ENCODE results near the gene GPER1.
"Not testable (repeated sequence)": the region's sequence is repeated elsewhere in the genome, so short reads cannot be mapped to it uniquely, and the experiment has no call there.

Gene GPER1

GRCh38 chr7:1103789-1104515, 16.0 kb downstream of the GPER1 start:
- DNase-seq (ENCODE audit: low read depth): no peak

- no peak for DNase-seq (ENCODE audit: low read depth)
Measured at GRCh38 chr7:1104516-1105179, 16.7 kb downstream of the GPER1 start.

DNA sequence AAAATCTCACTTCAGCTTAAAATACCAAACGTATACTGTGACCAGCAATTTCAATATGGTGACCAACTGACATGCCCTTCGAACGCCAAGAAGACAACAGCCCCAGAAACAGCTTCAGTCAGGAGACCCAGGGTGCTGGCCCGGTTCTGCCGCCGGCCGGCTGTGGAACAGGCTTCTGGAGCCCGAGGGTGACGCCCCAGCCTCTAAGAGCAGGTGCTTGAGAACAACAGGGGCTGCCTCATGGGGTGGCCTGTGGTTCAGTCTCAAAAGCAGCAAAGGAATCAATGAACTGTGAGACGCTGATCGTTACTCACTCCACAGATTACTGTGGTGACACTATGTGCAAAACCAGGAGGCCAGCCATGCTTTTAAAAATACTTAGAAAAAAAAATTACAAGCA, 17.3 kb downstream of the GPER1 start:
- no peak for DNase-seq (ENCODE audit: low read depth)

DNA sequence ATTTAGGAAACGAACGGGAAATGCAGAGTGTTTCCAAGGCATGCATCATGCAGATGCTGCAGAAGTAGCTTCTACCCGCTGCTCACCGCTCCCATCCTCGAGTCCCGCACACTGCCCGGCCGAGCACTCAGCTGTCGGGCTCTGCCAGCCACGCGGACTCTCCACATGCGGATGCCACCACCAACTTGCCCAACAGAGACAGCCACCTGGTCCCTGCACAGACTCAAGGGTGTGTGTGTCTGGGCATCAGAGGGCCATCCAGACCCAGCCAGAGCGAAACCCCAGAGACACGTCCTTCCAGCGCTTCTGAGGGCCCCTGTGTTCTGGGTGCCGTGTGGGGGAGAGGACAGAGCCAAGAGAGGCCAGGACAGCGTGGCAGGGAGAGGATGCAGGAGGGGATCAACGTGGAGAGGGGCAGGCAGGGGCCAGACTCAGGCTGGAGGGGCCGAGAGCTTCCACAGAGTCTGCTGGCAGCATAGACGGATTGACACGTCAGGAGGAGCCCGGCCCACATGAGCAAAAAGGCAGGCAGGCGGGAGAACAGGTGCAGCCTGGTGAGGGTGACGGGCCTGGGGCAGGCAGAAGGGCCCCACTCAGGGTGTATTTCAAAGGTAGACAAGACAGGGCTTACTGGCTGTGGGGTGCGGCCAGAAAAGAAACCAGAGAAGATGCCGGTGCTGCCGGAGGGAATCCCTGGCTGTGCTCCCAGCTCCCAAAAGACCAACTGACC, 18.3 kb downstream of the GPER1 start:
- no peak for DNase-seq (ENCODE audit: low read depth)

GRCh38 chr7:1106793-1107421, 19.0 kb downstream of the GPER1 start:
- no peak for DNase-seq (ENCODE audit: low read depth)

DNA sequence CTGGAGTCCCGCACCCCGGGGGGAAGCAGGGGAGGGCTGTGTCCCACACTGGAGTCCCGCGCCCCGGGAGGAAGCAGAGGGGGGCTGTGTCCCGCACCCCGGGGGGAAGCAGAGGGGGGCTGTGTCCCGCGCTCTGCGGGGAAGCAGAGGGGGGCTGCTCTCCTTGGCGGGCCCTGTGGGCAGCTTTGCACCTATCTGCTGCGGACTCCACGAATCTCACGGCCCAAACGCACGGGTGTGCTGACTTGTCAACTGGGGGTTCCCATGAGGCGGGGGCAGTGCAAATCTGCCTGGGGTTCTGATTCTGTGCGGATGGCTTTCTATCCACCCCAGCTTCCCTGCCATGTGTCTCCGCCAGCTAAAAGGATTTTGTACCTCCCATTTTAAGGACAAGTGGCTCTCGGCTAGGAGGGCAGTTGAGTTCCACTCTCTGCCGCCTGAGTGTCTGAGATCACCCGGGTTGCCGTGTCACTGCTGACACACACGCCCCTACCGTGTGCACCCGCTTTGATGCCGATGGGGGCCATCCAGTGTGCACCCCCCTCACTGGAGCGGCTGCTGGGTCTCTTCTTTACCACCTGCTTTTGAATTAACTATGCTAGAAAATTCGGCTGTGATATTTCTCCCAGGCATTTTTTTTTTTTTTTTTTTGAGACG, 20.5 kb downstream of the GPER1 start:
- DNase-seq (ENCODE audit: low read depth): no peak

DNA sequence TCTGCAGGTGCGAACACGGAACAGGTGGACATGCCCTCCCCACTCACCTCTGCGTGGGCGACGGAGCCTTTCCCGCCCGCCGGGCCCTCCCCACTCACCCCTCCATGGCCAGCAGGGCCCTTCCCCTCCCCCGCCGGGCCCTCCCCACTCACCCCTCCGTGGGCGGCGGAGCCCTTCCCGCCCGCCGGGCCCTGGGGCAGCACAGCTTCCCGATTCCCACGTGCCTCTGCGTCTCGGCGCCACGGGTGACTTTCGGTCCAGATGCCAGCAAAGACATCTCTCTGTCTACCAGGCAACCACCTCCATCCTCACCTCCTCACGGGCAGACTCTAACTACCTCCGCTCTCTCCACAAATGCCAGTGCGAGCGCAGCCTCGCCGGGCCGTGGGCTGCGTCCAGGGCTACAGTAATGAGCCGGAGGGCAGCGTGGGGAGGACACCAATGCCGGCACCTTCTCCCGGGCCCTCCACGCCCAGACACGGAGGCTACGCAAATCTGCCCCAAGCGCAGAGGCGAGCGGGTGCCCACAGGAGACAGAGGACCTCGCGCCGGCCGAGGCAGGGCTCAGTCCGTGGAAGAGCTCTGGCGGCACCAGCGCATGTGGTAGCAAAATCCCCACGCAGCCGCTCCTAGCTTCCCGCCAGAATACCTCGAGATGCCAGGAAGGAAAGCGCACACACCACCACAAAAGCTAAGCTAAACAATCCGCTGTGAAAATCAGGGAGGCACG, 21.8 kb downstream of the GPER1 start:
- DNase-seq (ENCODE audit: low read depth): no peak

DNA sequence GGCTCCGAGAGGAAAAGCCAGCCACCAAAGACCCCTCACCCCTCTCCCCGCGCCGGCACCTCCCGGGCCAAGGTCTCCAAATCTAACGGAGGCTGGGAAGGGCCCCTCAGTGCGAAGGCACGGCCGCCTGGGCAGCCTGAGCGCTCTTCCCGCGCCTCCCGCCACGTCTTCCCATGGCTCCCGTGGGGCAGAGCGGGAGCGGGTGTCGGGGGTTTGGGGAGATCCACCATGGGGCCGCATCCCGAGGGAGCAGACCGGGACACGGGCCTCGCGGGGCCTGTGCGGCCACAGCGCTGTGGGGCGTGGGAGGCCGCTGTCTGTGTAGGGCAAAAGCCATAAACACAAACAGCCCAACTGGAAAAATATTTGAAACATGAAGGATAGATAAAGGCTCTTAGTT, 22.4 kb downstream of the GPER1 start:
- no peak for DNase-seq (ENCODE audit: low read depth)

- no peak for DNase-seq (ENCODE audit: low read depth)
Measured at GRCh38 chr7:1111156-1111555, 23.2 kb downstream of the GPER1 start.

DNA sequence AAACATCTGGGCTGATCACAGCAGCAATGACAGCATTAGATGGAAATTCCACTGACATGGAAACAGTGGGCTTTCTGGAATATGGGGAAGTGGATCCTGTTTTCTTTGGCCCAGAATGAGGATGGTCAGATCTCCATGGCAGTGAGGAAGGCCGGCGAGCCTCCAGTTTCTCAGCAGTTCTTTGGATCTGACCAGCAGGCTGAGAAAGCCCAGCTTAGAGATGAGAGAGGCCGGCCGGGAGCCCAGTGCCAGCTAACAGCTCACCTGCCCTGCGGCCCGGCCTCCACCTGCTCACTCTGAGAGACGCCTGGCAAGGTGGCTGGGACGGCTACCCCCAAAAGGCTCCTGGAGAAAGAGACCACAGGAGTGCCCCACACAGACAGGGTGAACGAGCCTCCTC, 24.2 kb downstream of the GPER1 start:
- DNase-seq (ENCODE audit: low read depth): no peak

- no peak for DNase-seq (ENCODE audit: low read depth)
Measured at GRCh38 chr7:1112625-1113547, 25.0 kb downstream of the GPER1 start.

GRCh38 chr7:1113548-1113885, 25.6 kb downstream of the GPER1 start:
- DNase-seq (ENCODE audit: low read depth): no peak

DNA sequence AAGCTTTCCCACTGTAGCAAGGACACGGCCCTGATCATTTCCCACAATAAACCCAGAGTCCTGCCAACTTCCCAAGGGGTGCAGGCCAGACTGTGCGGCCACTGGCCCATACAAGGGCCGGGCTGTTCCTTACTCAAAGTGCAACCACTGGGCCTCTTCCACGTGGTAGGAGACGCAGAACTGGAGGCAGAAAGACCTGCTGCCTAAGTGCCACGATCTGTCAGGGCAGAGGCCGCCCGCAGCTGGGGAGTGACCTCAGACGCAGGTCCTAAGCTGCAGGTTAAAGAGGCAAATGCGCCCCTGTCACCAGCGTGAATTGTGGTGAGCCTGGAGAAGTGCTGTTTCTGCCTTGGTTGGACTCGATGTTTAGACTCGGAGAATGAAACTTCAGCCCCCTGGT, 26.2 kb downstream of the GPER1 start:
- no peak for DNase-seq (ENCODE audit: low read depth)

GRCh38 chr7:1114505-1114904, 26.6 kb downstream of the GPER1 start:
- no peak for DNase-seq (ENCODE audit: low read depth)

DNA sequence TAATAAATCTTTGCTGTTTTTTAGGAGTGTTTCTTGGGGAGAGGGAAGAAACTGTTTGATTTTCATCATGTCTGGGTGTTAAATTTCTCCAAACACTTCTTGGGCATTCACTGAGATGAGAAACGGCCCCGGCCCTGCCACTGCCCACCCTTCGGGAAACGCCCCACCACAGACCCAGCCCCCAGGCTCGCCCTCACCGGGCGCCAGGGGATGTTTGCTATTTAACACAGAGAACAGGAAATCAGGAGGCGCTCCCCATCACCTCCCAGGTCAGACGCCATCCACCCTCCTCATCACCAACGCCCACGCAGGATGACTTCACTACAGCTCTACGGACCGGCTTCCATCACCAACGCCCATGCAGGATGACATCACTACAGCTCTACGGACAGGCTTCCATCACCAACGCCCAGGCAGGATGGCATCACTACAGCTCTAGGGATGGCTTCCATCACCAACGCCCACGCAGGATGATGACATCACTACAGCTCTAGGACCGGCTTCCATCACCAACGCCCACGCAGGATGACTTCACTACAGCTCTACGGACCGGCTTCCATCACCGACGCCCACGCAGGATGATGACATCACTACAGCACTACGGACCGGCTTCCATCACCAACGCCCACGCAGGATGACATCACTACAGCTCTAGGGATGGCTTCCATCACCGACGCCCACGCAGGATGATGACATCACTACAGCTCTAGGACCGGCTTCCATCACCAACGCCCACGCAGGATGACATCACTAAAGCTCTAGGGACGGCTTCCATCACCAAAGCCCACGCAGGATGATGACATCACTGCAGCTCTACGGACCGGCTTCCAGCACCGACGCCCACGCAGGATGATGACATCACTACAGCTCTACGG, 27.5 kb downstream of the GPER1 start:
- not testable (repeated sequence) for DNase-seq (ENCODE audit: low read depth)

DNA sequence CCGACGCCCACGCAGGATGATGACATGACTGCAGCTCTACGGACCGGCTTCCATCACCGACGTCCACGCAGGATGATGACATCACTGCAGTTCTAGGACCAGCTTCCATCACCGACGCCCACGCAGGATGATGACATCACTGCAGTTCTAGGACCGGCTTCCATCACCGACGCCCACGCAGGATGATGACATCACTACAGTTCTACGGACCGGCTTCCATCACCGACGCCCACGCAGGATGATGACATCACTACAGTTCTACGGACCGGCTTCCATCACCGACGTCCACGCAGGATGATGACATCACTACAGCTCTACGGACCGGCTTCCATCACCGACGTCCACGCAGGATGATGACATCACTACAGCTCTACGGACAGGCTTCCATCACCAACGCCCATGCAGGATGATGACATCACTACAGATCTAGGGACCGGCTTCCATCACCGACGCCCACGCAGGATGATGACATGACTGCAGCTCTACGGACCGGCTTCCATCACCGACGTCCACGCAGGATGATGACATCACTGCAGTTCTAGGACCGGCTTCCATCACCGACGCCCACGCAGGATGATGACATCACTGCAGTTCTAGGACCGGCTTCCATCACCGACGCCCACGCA, 28.6 kb downstream of the GPER1 start:
- not testable (repeated sequence) for DNase-seq (ENCODE audit: low read depth)

DNA sequence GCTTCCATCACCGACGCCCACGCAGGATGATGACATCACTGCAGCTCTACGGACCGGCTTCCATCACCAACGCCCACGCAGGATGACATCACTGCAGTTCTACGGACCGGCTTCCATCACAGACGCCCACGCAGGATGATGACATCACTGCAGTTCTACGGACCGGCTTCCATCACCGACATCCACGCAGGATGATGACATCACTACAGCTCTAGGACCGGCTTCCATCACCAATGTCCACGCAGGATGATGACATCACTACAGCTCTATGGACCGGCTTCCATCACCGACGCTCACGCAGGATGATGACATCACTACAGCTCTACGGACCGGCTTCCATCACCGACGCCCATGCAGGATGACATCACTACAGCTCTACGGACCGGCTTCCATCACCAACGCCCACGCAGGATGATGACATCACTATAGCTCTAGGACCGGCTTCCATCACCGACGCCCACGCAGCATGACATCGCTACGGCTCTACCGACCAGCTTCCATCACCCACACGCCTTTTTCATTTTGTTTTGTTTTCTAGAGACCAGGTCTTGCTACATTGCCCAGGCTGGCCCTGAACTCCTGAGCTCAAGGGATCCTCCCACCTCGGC, 29.5 kb downstream of the GPER1 start:
- no peak for DNase-seq (ENCODE audit: low read depth)

DNA sequence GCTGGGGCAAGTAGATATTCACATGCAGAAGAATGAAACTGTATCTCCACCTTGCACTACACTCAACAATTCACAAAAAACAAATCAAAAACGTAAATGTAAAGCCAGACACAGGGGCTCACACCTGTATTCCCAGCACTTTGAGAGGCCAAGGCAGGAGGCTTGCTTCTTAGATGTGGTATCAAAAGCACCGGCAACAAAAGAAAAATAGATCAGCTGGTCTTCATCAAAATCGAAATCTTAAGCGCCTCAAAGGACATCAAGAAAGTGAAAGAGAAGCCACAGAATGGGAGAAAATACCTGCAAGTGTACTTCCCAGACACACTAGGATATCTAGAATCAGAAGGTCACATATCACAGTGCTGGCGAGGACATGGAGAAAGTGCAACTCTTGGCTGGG, 31.3 kb downstream of the GPER1 start:
- no peak for DNase-seq (ENCODE audit: low read depth)

- no peak for DNase-seq (ENCODE audit: low read depth)
Measured at GRCh38 chr7:1120791-1121190, 32.9 kb downstream of the GPER1 start.

All from stimulated activated CD8-positive, alpha-beta memory T cell treated with anti-CD3 and anti-CD28 coated beads, Interleukin-7, amount 100 ng/mL, for 24 hours (primary cell).